Vagina (tissue), 2 donors: ENCODE results near the gene CWC22.

ENCODE experiments used
- POLR2A ChIP-seq, 2 donors: fragments of 450-650 bp; IDR thresholded peaks; one replicate each; pipeline ENCODE4 v1.6.1; 2017; ENCODE audit warnings: antibody characterized with exemption in 2 of 2, mild to moderate bottlenecking in 2 of 2, moderate library complexity in 2 of 2
- TF ChIP-seq, protein P1 (sequence below), 3 experiments: fragments of 450-650 bp in 2 of 3; fragments of 200-600 bp in 1 of 3; sonication (generic) in 1 of 3; IDR thresholded peaks; one replicate each; pipeline ENCODE4 v1.5.1; 2017 to 2019; ENCODE audit warnings: antibody characterized with exemption in 3 of 3, mild to moderate bottlenecking in 2 of 3, moderate library complexity in 2 of 3

DNA sequence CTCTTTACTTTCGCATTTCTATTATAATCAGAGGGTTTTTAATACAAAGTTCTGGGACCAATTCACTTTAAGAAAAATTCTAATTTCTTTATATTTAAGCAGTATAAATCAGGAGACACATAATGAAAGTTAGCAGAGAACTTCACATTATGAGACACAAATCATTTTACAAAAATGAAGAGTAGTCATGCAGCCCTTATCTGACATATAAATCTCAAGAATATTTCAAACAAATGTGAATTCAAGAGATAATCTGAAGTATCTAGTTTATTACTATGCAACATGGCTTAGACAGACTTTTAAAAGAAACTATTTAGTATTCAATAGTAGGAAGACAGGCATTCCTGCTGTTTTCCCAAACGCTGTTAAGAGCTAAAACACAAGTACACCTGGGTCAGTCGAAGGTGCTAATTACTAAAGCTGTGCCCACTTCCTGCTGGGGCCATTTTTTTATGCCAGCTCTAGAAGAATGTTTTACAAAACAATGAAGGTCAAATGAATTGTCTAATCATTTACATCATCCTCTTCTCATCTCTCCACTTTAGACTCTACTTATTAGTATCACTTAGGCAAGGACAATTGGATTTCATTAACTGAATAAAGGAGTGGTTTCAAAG lies 40.2 kb downstream of the CWC22 start:
- TF ChIP-seq POLR2A (IDR thresholded peaks at IDR 0.05): no peak
- TF ChIP-seq, protein P1, sequence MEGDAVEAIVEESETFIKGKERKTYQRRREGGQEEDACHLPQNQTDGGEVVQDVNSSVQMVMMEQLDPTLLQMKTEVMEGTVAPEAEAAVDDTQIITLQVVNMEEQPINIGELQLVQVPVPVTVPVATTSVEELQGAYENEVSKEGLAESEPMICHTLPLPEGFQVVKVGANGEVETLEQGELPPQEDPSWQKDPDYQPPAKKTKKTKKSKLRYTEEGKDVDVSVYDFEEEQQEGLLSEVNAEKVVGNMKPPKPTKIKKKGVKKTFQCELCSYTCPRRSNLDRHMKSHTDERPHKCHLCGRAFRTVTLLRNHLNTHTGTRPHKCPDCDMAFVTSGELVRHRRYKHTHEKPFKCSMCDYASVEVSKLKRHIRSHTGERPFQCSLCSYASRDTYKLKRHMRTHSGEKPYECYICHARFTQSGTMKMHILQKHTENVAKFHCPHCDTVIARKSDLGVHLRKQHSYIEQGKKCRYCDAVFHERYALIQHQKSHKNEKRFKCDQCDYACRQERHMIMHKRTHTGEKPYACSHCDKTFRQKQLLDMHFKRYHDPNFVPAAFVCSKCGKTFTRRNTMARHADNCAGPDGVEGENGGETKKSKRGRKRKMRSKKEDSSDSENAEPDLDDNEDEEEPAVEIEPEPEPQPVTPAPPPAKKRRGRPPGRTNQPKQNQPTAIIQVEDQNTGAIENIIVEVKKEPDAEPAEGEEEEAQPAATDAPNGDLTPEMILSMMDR (IDR thresholded peaks at IDR 0.05): no peak
